H9 (cell line): ENCODE measurements around the gene SPIRE2. TPM values are rescaled to one million over a fixed set of nuclear protein-coding genes. Genes with fewer than 3 reads are reported as not detected.

Experiments used
- DNase-seq: peaks from one replicate; pipeline ENCODE4 v3.0.0-alpha.2; 2017
- H2AFZ ChIP-seq: one replicate; pipeline ENCODE4 v1.6.1; 2013; ENCODE audit warnings: mild to moderate bottlenecking, low read length, control low read depth, moderate library complexity
- H2AK5ac ChIP-seq: 2 replicates; pipeline ENCODE4 v1.6.1; 2013; ENCODE audit warnings: low read length, control low read depth, mixed read lengths; ENCODE audit not compliant: insufficient read length
- H2BK120ac ChIP-seq: one replicate; pipeline ENCODE4 v1.6.1; 2013; ENCODE audit warnings: low read depth, mild to moderate bottlenecking, low read length, control low read depth, inconsistent platforms; ENCODE audit not compliant: poor library complexity, severe bottlenecking
- H2BK12ac ChIP-seq: 2 replicates; pipeline ENCODE4 v1.6.1; 2013; ENCODE audit warnings: low read length, control low read depth, mixed read lengths, low read depth; ENCODE audit not compliant: insufficient read length
- H2BK15ac ChIP-seq: 2 replicates; pipeline ENCODE4 v1.6.1; 2013; ENCODE audit warnings: low read depth, low read length, control low read depth
- H2BK20ac ChIP-seq: one replicate; pipeline ENCODE4 v1.6.1; 2013; ENCODE audit warnings: low read depth, mild to moderate bottlenecking, low read length, control low read depth, inconsistent platforms; ENCODE audit not compliant: poor library complexity, severe bottlenecking
- H2BK5ac ChIP-seq: 2 replicates; pipeline ENCODE4 v1.6.1; 2013; ENCODE audit warnings: low read length, control low read depth, mixed read lengths; ENCODE audit not compliant: insufficient read length
- H3K14ac ChIP-seq: 2 replicates; pipeline ENCODE4 v1.6.1; 2013; ENCODE audit warnings: low read length, control low read depth; ENCODE audit not compliant: insufficient read depth
- H3K18ac ChIP-seq: 2 replicates; pipeline ENCODE4 v1.6.1; 2013; ENCODE audit warnings: low read depth, mild to moderate bottlenecking, mixed read lengths, low read length, control low read depth; ENCODE audit not compliant: insufficient read length
- H3K23ac ChIP-seq: 2 replicates; pipeline ENCODE4 v1.6.1; 2013; ENCODE audit warnings: low read length, control low read depth, mixed read lengths, low read depth; ENCODE audit not compliant: insufficient read length
- H3K23me2 ChIP-seq: 2 replicates; pipeline ENCODE4 v1.6.1; 2013; ENCODE audit warnings: low read depth, mild to moderate bottlenecking, mixed read lengths, low read length, control low read depth; ENCODE audit not compliant: insufficient read length, poor library complexity, severe bottlenecking
- H3K27ac ChIP-seq: 2 replicates; pipeline ENCODE4 v1.5.1; 2013; ENCODE audit warnings: low read length, control low read depth, mixed read lengths, low read depth; ENCODE audit not compliant: insufficient read length
- H3K27me3 ChIP-seq: 2 replicates; pipeline ENCODE4 v1.6.1; 2013; ENCODE audit warnings: low read length, control low read depth, inconsistent platforms; ENCODE audit not compliant: insufficient read depth
- H3K4ac ChIP-seq: 2 replicates; pipeline ENCODE4 v1.6.1; 2013; ENCODE audit warnings: low read depth, mild to moderate bottlenecking, control low read depth, inconsistent platforms, low read length, moderate library complexity
- H3K4me1 ChIP-seq: 2 replicates; pipeline ENCODE4 v1.6.1; 2013; ENCODE audit warnings: low read length, control low read depth, inconsistent platforms; ENCODE audit not compliant: insufficient read depth
- H3K4me2 ChIP-seq: 2 replicates; pipeline ENCODE4 v1.6.1; 2013; ENCODE audit warnings: low read length, control low read depth, mixed read lengths; ENCODE audit not compliant: insufficient read length, insufficient read depth
- H3K56ac ChIP-seq: 2 replicates; pipeline ENCODE4 v1.6.1; 2013; ENCODE audit warnings: low read depth, mild to moderate bottlenecking, mixed read lengths, low read length, control low read depth; ENCODE audit not compliant: insufficient read length
- H3K79me1 ChIP-seq: 2 replicates; pipeline ENCODE4 v1.6.1; 2013; ENCODE audit warnings: low read depth, mild to moderate bottlenecking, moderate library complexity, low read length, control low read depth, inconsistent platforms; ENCODE audit not compliant: insufficient read depth, poor library complexity, severe bottlenecking
- H3K79me2 ChIP-seq: 2 replicates; pipeline ENCODE4 v1.6.1; 2013; ENCODE audit warnings: low read length, control low read depth, inconsistent platforms; ENCODE audit not compliant: insufficient read depth
- H3K9ac ChIP-seq: 2 replicates; pipeline ENCODE4 v1.6.1; 2013; ENCODE audit warnings: low read length, control low read depth, mixed read lengths; ENCODE audit not compliant: insufficient read length; ENCODE audit errors: extremely low read depth
- H3K9me3 ChIP-seq: one replicate; pipeline ENCODE4 v1.6.1; 2013; ENCODE audit warnings: low read depth, low read length, inconsistent platforms; ENCODE audit not compliant: control insufficient read depth
- H3T11ph ChIP-seq: one replicate; pipeline ENCODE4 v1.6.1; 2013; ENCODE audit warnings: mild to moderate bottlenecking, low read length, control low read depth, inconsistent platforms
- H4K20me1 ChIP-seq: one replicate; pipeline ENCODE4 v1.6.1; 2013; ENCODE audit not compliant: control insufficient read depth, insufficient read length, insufficient read depth
- H4K5ac ChIP-seq: 2 replicates; pipeline ENCODE4 v1.6.1; 2013; ENCODE audit warnings: low read depth, mild to moderate bottlenecking, mixed read lengths, low read length, control low read depth; ENCODE audit not compliant: insufficient read length
- H4K8ac ChIP-seq: replicated peaks from 2 replicates; pipeline ENCODE4 v1.6.1; 2013; ENCODE audit warnings: low read length, control low read depth, mixed read lengths, low read depth; ENCODE audit not compliant: insufficient read length
- H4K91ac ChIP-seq: 2 replicates; pipeline ENCODE4 v1.6.1; 2013; ENCODE audit warnings: low read depth, mild to moderate bottlenecking, moderate library complexity, mixed read lengths, low read length, control low read depth; ENCODE audit not compliant: insufficient read length
- H3K27ac Mint-ChIP-seq, 3 experiments: 2 replicates in 2 of 3; 3 replicates in 1 of 3; pipeline ENCODE4 v1.8.0; 2020 to 2021; ENCODE audit warnings: mixed read lengths in 3 of 3, mild to moderate bottlenecking in 1 of 3, moderate library complexity in 1 of 3
- H3K27me3 Mint-ChIP-seq: 2 replicates; pipeline ENCODE4 v1.8.0; 2021; ENCODE audit warnings: low read depth, mild to moderate bottlenecking, moderate library complexity, mixed read lengths
- H3K36me3 Mint-ChIP-seq, 3 experiments: 2 replicates in 2 of 3; 3 replicates in 1 of 3; pipeline ENCODE4 v1.8.0; 2020 to 2021; ENCODE audit warnings: low read depth in 3 of 3, mixed read lengths in 3 of 3; ENCODE audit not compliant: insufficient read depth in 1 of 3
- H3K4me1 Mint-ChIP-seq, 2 experiments: 2 replicates each; pipeline ENCODE4 v1.8.0; 2020; ENCODE audit warnings: mixed read lengths in 2 of 2
- H3K4me3 Mint-ChIP-seq, 2 experiments: 2 replicates in 1 of 2; 3 replicates in 1 of 2; pipeline ENCODE4 v1.8.0; 2020 to 2021; ENCODE audit warnings: mild to moderate bottlenecking in 2 of 2, mixed read lengths in 2 of 2, moderate library complexity in 1 of 2
- H3K9me3 Mint-ChIP-seq, 2 experiments: 2 replicates in 1 of 2; 3 replicates in 1 of 2; pipeline ENCODE4 v1.8.0; 2020; ENCODE audit warnings: mild to moderate bottlenecking in 2 of 2, mixed read lengths in 2 of 2, moderate library complexity in 1 of 2
- WGBS: extraction: QIAGEN DNeasy Blood & Tissue Kit; methylation state at CpG from one replicate; pipeline ENCODE4 v1.1.7; 2013; ENCODE audit warnings: missing lambda C conversion rate, low lambda C conversion rate, mixed read lengths; ENCODE audit not compliant: insufficient read length; ENCODE audit errors: extremely low coverage; 5-methylcytosine and 5-hydroxymethylcytosine counted together
- total RNA-seq: library from RNA; stranded (reverse); gene quantifications from 2 replicates; pipeline ENCODE4 v1.2.1, GENCODE V29; 2021
- TF ChIP-seq, protein P1 (sequence below): fragments of 200-600 bp; sonication (generic); conservative IDR thresholded peaks from 3 replicates; pipeline ENCODE4 v1.8.0; 2021; ENCODE audit warnings: antibody characterized with exemption, mild to moderate bottlenecking

Gene SPIRE2
- total RNA-seq, 1 experiment from 2014 or later, result 6.9 TPM

- H2AK5ac ChIP-seq, result no peak overlapping the region
- H4K5ac ChIP-seq, result no peak overlapping the region
- no peaks in the 10 kb centered on the region for H3K27me3 ChIP-seq
- no peak overlapping the region for H2BK12ac ChIP-seq
- peaks cover 25 to 34% of the 10 kb centered on the region in 2 experiments for H3K4me1 Mint-ChIP-seq
- H4K91ac ChIP-seq, result no peak overlapping the region
- no peaks in the 10 kb centered on the region for H3K9me3 ChIP-seq
- H2AFZ ChIP-seq, result no peak overlapping the region
- H2BK15ac ChIP-seq, result no peak overlapping the region
- WGBS, result no CpG with 5 or more reads among the region's 39 CpGs
- no peak overlapping the region for H3K27ac Mint-ChIP-seq
- H3K4me3 Mint-ChIP-seq, result peak overlapping the region; percentile 66 to 78
- H3K18ac ChIP-seq, result no peak overlapping the region
- no peak overlapping the region for H3K14ac ChIP-seq
- H2BK5ac ChIP-seq, result no peak overlapping the region
- H3K9ac ChIP-seq, result no peak overlapping the region
- no peak overlapping the region for H3T11ph ChIP-seq
- no peak overlapping the region for H4K8ac ChIP-seq
- H3K79me1 ChIP-seq, result no peaks in the 10 kb centered on the region
- H3K4me2 ChIP-seq, result peak overlapping the region; percentile 17
- no peaks in the 10 kb centered on the region; the same call in 1 of the 2 replicates for H3K4me1 ChIP-seq
- H3K23me2 ChIP-seq, result peaks cover 18% of the 10 kb centered on the region
- no peak overlapping the region for H2BK120ac ChIP-seq
- peaks cover 0 to 12% (median 5%) of the 10 kb centered on the region in 3 experiments; a peak in 5 of 7 replicates for H3K36me3 Mint-ChIP-seq
- H3K4ac ChIP-seq, result no peak overlapping the region
- TF ChIP-seq, protein P1, sequence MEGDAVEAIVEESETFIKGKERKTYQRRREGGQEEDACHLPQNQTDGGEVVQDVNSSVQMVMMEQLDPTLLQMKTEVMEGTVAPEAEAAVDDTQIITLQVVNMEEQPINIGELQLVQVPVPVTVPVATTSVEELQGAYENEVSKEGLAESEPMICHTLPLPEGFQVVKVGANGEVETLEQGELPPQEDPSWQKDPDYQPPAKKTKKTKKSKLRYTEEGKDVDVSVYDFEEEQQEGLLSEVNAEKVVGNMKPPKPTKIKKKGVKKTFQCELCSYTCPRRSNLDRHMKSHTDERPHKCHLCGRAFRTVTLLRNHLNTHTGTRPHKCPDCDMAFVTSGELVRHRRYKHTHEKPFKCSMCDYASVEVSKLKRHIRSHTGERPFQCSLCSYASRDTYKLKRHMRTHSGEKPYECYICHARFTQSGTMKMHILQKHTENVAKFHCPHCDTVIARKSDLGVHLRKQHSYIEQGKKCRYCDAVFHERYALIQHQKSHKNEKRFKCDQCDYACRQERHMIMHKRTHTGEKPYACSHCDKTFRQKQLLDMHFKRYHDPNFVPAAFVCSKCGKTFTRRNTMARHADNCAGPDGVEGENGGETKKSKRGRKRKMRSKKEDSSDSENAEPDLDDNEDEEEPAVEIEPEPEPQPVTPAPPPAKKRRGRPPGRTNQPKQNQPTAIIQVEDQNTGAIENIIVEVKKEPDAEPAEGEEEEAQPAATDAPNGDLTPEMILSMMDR, result no peak
- no peak overlapping the region for H3K27ac ChIP-seq
- no peak overlapping the region for H3K56ac ChIP-seq
- no peaks in the 10 kb centered on the region for H3K79me2 ChIP-seq
- H2BK20ac ChIP-seq, result no peak overlapping the region
- H3K9me3 Mint-ChIP-seq, result no peaks in the 10 kb centered on the region; a peak in 1 of 5 replicates
- peaks cover 20% of the 10 kb centered on the region for H3K27me3 Mint-ChIP-seq
- H4K20me1 ChIP-seq, result no peaks in the 10 kb centered on the region
- H3K23ac ChIP-seq, result no peak overlapping the region
- DNase-seq, result peak; percentile 77
These were observed 89.6 kb downstream of the SPIRE2 start for GRCh38 chr16:89917773-89918452.
